Stimulated activated CD8-positive, alpha-beta memory T cell treated with anti-CD3 and anti-CD28 coated beads, Interleukin-15, amount 100 ng/mL, for 48 hours (primary cell): ENCODE results near the gene ARL3.
"Not testable (repeated sequence)": the region's sequence is repeated elsewhere in the genome, so short reads cannot be mapped to it uniquely, and the experiment has no call there.

Source experiments
- DNase-seq, 2 donors: peaks; one replicate each; pipeline ENCODE4 v3.0.0-alpha.2; 2020; ENCODE audit warnings: low read depth in 2 of 2

ARL3 gene

GRCh38 chr10:102673819-102674511, 40.2 kb downstream of the ARL3 start:
- DNase-seq = peak; percentile 45 to 53

GRCh38 chr10:102673236-102673818, 40.9 kb downstream of the ARL3 start:
- DNase-seq = no peak

GRCh38 chr10:102670871-102671434, 43.2 kb downstream of the ARL3 start:
- DNase-seq = no peak

- no peak for DNase-seq
Measured at GRCh38 chr10:102670065-102670670, 44.0 kb downstream of the ARL3 start.

GRCh38 chr10:102669206-102670064, 44.8 kb downstream of the ARL3 start:
- DNase-seq = no peak

GRCh38 chr10:102668326-102669107, 45.7 kb downstream of the ARL3 start:
- no peak for DNase-seq

- DNase-seq = not testable (repeated sequence)
Measured at GRCh38 chr10:102667411-102667810, 46.8 kb downstream of the ARL3 start.

- no peak for DNase-seq
Measured at GRCh38 chr10:102665904-102666509, 48.2 kb downstream of the ARL3 start.

GRCh38 chr10:102661658-102662028, 52.6 kb downstream of the ARL3 start:
- DNase-seq = no peak

GRCh38 chr10:102660888-102661657, 53.1 kb downstream of the ARL3 start:
- DNase-seq = peak; percentile 73 to 82

GRCh38 chr10:102658802-102659201, 55.4 kb downstream of the ARL3 start:
- DNase-seq = no peak

GRCh38 chr10:102657984-102658724, 56.0 kb downstream of the ARL3 start:
- no peak for DNase-seq

- no peak for DNase-seq
Measured at GRCh38 chr10:102657451-102657850, 56.7 kb downstream of the ARL3 start.

- DNase-seq = no peak
Measured at GRCh38 chr10:102656791-102657371, 57.3 kb downstream of the ARL3 start.

GRCh38 chr10:102656026-102656425, 58.2 kb downstream of the ARL3 start:
- no peak for DNase-seq

- DNase-seq = no peak
Measured at GRCh38 chr10:102654969-102655368, 59.2 kb downstream of the ARL3 start.

GRCh38 chr10:102654566-102654965, 59.6 kb downstream of the ARL3 start:
- DNase-seq = no peak

GRCh38 chr10:102653060-102653459, 61.1 kb downstream of the ARL3 start:
- no peak for DNase-seq
